Placental epithelial cell (primary cell): ENCODE measurements around the gene NOL11. TPM values are rescaled to one million over a fixed set of nuclear protein-coding genes. Genes with fewer than 3 reads are reported as not detected.

ENCODE experiments used
- small RNA-seq: library from RNA; depleted of rRNA; stranded (forward); fragments of <200 nt; gene quantifications from one replicate; pipeline ENCODE3, GENCODE V24; 2012
- total RNA-seq: library from RNA; depleted of rRNA; stranded (reverse); fragments of >200 nt; gene quantifications from 2 replicates; pipeline ENCODE4 v1.2.3, GENCODE V29; 2012

The NOL11 gene
- 28.3 and 34.5 TPM in 2 replicates for total RNA-seq

DNA sequence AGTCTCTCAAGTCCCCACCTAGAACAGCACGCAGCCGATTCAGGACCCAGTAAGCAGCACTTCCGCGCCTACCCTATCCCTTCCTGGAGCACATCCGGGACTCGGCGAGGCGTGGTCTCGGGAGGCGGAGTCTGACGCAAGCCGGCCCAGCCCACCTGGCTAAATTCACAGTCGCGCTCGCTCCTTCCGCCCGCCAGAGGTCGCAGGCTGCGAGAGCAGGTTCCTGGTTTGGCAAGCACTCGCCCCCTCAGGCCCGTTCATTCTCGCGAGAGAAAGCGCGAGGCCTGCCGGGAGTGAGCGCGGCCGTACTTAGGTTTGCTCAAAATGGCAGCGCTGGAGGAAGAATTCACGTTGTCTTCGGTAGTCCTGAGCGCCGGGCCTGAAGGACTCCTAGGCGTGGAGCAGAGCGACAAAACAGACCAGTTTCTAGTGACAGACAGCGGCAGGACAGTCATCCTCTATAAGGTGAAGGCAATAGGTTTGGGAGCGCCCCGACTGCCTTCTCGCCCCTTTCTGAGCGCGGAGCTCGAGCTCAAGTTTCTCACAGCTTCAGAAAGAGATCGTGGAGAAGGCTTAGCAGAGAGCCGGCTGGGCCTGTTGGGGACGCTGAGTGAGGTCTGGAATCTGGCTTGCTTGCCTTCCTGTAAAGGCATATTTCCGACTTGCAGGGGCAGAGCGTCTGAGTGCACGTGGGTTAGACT is at the start of gene NOL11:
Gene NOL11 (plus strand): TSS at position 313 of the 701 bp plus-strand sequence. CDS start 12 bp downstream, at position 325.

Small RNA genes within 50 kb of the gene (small RNA-seq; reads per million reads assigned to genes)
- gene SNORA38B: 36.5 reads per million, percentile 97 among the genes with 10 or more reads in this experiment

Other genes starting within 250 kb of the NOL11 start
- 53.4 and 66.0 TPM in 2 replicates for gene BPTF, start 107.6 kb downstream of the NOL11 start, total RNA-seq